HK-2 (cell line): Measurements from ENCODE around the gene WDR33.
"Not testable (repeated sequence)": the region's sequence is repeated elsewhere in the genome, so short reads cannot be mapped to it uniquely, and the experiment has no call there.

Source experiments
- DNase-seq: peaks from one replicate; pipeline ENCODE4 v3.0.0-alpha.2; 2018; ENCODE audit not compliant: unreplicated experiment

Gene WDR33

DNA sequence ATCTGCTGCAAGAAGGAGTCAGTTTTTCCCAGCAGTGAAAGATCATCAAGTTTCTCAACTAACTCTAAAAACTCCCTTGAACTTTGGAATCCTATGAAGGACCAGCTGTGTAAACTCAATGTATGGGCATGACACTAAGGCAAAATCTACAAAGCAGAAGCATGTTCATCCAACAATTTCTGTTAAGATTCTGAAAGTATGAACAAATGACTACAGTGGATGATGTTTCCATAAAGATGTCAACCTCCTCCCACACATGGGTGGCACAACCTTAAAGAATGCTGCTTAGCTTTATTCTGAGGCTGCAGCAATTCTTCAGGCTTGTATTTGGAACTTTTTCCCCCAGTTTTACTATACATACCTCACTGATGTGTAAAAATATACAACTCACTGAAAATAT is 47.2 kb downstream of the WDR33 start:
- no peak for DNase-seq

DNA sequence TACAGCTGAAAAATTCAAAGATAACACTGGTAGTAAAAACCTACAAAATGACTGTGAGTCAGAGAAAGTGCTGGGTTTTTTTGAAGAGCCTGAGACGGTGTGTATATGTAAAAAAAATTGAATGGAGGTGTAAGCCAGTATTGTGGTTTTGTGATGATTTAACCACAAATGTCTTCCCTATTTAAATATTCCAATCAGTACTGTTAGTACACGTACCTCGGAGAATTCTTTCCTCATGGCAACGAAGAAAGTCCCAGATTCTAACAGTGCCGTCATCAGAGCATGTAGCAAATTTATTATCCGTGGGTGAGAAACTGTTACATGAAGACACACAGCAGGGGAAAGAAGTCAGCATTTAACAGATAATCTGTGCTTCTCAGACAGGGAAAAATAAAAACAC is 48.1 kb downstream of the WDR33 start:
- no peak for DNase-seq

DNA sequence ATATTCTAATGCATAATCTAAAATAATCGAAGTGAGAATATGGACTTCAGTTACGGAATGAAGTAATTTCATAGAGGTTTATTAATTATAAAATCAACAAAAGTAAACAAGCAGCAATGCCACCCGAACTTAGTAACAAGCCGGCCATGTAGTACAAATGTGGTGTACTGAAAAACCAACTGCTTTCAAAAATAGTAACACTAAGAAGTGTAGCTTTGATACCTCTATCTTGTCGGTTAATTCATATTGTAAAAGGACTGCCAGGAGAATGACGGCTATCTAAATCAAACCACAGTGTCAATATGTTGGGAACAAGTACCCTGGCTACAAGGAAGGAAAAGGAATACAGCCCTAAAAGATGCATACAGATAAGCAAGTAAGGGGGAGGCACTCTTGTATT is 48.5 kb downstream of the WDR33 start:
- no peak for DNase-seq

DNA sequence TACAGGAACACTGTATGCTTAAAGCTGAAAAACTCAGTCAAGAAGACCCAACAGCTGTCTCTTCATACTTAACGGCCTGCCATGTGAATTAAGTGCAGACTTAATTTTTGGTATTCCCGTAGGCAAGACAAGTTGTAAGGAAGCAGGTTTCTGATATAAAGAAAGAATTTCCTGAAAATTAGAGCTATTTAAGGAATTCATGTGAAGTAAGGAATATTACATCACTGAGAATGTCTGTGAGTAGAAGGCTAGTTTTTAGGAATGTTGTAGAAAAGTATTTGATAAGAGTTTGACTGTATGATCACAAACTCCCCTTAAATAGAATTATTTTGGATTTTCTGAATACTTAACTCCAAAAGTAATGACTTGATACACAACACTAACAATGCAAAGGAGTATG is 51.0 kb downstream of the WDR33 start:
- DNase-seq, result no peak

DNA sequence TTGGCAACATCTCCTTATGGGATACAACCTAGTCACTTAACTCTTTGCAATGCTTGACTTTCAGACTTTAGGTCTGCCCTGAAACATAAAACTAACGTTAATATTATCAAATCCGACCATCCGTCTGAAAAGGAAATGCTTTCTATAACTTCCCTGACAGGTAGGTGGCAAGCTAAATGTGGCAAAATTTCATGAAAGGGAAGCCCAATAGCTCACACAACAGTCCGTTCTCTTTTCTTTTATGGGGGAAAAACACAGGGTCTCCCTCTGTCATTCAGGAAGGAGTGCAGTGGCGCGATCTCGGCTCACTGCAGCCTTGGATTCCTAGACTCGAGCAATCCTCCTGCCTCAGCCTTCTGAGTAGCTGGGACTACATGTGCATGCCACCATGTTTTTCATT is 56.8 kb downstream of the WDR33 start:
- no peak for DNase-seq

DNA sequence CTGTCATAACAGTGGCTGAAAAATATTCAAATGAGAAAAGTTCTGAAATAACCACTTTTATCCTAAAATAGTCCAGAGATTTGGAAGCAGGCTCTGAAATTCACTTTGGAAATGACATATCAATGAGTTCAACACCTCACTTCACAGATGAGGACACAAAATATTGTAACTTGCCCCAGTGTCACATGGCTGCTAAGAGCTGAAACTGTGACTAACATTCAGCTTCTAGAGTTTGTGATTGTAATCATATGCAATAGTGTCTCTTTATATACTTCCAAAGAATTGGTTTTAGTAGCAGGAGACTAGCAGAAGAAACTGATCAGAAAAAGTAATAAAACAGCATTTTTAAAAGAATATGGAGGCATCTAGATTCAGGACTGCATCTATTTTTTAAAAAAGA is 57.6 kb downstream of the WDR33 start:
- DNase-seq, result no peak

DNA sequence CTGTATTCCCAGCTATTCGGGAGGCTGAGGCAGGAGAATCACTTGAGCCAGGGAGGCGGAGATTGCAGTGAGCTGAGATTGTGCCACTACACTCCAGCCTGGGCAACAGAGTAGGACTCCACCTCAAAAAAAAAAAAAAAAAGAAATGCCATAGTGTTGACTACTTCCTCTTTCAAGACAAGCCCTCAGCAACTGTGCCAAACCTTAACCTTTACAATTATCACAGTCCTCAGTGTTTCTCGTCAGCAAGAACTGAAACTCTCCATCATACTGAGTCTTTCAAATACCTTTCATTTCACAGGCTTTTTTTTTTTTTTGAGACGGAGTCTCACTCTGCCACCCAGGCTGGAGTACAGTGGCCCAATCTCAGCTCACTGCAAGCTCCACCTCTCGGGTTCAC is 61.4 kb downstream of the WDR33 start:
- DNase-seq, result not testable (repeated sequence)

DNA sequence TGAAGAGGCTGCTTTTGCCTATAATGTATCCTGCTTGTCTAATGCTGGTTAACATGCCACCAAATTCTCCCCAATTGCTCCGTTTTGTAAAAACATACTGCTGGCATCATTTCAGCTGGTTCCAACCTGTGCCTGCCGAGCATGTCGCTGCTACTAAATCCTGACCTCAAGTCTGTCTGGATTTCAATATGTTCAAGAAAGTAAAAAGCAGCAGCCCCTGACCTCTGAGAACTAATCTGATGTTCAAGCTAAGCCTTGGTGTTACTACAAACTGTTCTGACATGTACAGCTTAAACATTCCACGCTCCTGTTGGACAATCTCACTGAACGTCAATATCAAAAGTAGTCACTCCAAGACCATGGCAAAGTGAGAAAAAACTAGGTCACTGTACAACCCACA is 63.4 kb downstream of the WDR33 start:
- no peak for DNase-seq

DNA sequence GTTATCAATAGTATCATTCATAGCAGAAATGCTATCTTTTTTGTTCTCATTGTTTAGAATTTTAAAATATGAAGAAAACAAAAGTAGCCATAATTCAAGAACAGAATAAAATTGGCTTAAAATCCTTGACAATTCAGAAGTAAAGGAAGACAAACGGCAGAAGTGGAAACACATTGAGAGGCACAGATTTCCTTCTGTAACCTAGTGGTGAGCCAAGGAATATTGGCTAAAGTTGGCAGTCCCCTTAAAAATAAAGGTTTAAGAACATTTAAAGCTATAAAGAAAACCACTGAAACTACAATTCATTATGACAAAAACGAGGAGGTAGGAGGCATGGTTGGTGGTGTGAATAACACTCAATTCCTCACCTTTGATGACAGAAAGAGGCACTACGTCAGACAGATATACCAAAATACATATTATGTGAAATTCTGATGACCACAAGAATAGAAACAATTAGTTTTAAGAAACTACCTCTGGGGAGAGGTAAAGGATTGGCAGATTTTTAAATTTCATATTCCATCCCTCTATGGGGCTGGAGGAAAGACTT is 67.4 kb downstream of the WDR33 start:
- DNase-seq, result no peak

DNA sequence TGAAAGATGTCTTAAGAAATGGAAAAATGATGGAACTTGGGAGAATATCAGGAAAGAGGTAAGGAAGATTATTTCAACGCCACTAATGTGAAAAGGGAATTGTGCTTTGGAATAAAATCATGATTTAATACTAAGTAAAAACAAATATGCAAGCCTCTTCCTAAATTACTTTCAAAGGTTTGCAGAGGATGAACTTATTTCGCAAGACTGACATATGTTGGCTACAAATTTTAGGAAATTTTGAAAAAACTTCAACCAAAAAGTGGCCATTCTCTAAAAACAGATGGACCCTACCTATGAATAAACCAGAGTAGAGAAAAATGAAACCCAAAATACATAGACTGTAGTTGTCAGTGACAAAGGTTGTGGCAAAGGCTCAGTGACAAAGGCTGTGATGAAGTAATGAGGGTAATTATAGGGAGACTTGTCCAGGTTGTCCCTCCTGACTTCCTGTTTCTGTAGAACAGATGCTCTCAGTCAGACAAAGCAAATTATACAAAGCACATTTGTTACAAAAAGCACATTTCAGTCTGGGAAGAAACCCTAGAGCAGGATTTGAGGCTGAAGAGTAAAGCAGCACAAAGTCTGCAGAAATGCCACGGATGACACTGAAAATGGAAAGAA is 70.2 kb downstream of the WDR33 start:
- no peak for DNase-seq

DNA sequence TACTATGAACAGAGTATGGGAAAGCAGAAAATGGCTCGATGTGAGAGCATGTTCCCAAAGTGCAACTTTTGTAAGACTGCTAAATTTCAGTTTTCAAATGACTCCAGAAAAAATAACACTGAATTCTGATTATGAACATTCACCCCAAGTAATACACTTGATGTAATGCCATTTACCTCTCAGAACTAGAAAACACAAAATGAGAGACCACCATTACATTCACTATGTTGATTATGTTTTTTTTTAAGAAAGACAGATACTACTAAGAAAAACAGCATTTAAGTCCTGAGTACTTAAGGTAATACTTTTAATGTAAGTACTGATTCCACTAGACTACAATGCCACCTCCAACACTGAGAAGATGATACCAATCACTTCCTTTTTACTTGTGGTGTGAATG is 71.2 kb downstream of the WDR33 start:
- no peak for DNase-seq

DNA sequence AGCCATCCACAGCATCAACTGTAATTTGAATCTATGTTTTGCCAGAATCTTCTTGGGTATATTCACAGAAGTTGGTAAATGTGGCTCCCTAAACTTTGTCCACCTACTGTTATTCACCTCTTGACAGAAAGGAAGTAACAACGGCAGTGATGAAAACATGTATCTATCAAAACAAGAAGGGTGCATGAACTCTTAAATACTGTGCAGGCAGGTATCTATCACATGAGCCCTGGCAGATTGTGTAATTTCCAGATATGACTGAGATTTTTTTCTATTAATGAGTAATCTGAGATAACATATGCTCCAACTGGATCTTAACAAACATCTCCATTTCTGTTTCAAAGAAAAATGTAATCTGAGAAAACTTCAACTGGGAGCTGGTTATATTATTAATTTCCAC is 73.1 kb downstream of the WDR33 start:
- DNase-seq, result no peak

DNA sequence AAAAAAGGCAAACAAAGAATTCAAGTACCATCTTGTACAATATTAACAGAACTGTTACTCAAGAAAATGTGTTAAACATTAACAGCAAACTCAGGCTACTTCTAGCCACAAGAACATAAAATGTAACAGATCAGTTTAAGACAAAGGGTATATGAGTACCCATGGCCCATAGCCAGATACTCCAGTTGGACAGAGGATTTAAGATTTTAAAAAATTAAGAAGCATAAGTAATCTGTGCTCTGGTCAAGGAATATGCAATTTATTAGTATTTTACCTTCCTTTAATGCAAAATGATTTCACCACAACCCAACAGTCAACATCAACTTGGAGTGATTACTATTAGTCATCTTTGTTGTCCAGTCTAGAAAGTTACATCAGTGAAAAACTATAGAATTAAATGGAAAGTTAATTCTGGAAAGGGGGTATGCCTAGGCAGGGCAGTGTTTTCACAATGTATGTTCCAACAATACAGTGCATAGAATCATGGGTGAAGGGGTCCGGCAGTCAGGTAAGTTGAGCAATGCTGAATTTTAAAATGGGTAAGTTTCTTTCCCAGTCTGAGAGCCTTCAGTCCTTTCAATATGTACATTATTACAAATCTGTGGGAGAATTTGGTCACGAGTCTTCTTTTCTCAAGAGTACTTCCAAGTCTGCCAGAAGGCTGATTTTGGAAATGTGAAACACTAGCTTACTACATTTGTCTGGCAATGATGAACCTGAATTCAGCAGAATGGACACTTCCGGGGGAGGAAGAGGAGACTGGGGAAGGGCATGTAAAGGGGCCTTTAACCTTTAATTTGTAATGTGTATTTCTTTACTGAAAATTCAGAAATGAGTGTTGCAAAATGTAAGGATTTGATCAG is 75.2 kb downstream of the WDR33 start:
- no peak for DNase-seq

DNA sequence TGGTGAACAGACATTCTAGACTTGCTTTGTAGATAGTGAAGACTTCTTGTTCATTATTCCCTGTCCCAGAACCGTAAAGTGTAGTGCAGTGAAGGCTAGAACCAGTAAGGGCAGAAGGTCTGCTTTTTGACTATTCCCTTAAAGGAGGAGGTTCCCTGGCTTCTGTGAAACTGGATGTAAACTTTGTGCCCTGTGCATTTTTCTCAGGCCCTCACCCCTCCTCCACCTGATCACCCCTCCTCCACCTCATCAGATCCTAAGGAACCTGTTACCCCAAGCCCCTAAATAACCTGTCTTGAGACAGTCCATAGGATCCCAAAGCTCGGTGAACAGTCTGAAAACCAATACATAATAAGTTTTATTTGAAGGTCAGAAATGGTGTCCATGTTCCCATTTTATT is 75.9 kb downstream of the WDR33 start:
- peak; percentile 7 for DNase-seq

DNA sequence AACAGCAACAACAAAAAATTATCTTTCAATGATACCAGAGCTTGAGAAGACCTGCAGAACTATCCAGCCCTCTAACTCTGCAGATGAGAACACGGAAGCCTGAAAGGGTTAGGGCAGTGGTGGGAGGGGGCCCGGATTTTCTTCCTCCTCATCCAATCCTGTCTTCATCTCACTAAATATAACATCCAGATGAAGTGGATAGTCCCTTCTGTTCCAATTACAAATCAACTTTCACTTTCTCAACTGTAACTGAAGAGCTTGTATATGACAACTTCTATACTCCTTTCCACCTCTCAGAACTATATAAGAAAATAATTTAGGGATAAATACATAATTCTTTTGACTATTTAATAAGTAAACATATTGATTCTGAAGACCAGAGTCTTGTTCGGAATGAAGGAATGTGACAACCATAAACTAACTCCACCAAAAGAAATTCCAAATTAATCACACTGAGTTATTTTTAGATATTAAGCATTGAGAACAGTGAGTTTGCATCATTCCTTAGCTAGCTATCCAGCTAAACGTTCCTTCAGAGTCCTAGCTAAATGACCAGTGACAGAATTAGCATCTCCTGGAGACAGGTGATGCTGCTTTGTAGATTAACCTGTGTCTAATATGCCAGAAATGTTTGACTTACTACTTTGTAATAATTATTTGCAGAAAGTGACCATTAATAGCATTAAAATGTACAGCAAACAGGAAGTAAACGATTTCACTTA is 77.0 kb downstream of the WDR33 start:
- DNase-seq, result no peak

DNA sequence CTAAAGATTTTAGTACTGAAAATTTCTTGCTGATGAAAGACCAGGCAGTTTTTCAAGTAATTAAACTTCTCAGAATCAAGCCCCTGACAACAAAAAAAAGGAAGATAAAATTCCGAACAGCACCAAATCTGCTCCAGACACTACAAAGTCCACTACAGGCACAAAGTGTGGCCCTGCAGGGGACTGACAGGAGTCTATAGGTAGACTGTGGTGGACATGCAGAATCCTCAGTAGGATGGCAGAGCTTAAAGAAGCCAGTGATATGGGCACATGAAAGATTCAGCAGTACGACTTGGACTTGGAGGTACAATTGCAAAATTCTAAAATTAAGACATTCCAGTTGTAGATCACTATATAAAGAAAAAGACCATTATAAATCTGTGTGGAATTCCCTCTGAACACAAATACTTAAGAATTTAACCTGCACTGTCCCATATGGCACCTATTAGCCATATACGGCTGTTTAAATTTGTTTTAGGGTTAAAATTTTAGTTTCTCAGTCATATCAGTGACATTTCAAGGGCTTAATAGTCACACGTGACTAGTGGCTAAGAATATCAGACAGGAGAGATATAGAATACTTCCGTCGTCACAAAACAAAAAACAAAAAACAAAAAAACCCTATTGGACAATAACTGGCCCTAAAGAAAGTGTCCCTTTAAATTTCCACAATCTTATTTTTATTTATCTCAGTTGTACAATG is 77.7 kb downstream of the WDR33 start:
- no peak for DNase-seq

DNA sequence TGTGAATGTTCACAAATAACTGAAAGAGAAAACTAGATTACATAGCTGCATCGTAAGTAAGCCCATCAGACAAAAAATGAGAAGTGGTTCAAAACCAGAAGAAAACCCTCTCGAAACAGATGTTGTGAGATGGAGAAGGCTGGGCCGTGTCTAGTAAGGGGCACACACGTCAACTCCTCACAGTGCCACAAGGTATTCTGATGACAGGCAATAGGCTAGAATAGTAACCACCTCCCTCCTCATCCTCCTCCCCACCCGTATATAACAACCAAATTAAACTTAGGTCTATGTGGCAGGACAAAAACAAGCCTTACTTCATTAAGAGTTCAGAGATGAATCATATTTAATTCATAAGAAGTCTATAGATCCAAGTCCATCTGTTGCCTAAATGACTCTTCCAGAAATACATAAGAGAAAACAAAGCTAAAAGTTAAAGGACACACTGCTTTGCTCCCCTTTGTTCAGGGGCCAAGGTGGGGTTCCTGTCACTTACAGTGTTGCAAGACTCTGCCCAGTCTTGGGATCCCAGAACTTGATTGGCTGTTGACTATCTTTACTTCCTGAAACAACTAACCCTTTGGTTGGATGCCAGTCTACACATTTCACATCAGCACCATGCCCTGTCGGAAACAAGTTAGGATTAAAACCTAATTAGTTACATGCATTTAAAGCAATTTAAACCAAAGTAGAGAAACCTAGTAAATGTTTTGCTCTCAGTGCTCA is 84.7 kb downstream of the WDR33 start:
- DNase-seq, result no peak

DNA sequence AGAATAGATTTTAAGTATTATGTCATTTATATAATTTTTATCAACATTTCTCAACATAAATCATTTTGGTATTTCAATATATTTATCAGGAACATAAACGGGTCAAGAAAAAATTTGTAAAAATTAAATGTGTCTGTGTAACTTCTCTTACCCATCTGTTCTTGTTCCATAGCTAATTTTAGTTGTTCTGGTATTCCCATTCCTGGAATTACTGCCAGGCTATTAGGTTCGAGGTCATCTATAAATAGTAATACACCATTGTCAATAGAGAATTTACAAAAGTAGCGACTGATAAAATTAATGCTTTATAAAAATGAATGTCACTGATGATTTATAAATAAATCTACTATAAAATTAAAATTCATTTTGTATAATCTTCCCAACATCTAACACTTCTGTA is 88.2 kb downstream of the WDR33 start:
- DNase-seq, result no peak

DNA sequence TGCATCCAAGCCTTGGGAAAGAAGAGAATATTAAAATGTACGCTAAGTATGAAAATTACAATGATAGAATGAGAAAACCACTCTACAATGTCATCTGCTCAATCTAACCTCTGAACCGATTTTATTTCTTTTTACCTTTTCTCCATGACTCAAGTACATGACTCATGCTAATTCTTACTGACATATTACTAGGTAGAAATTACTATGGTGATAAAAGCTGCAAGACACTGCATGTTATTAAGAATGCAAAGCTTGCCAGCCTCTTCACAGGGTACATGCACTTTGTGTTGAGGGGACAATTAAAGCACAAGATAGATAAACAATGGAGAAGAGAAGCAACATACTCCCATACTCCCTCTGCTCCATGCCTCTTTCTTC is 89.0 kb downstream of the WDR33 start:
- DNase-seq, result no peak

DNA sequence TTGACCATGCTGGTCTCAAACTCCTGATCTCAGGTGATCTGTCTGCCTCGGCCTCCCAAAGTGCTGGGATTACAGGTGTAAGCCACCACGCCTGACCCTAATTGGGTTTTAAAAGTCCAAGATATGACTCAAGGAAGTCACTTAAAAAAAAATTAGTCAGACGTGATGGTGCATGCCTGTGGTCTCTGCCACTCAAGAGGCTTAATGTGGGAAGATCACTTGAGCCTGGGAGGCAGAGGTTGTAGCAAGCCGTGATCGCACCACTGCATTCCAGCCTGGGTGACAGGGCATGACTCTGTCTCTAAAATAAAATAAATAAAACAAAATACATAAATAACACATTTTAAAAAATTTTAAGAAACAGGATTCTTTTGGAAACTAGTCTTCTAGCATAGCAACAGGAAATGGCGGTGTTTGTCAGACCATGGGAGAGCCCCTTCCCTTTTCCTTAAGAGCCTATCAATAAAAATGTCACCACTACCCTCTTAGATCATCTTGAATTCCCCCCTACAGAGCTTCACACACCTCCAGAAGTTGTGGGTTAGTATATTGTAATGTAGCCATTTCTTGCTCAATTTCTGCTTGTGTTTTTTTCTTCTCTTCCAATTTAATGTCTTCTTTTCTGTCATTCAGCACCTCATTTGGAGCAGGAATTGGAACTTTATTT is 89.5 kb downstream of the WDR33 start:
- DNase-seq, result peak; percentile 59
